Activated CD4-positive, alpha-beta T cell treated with anti-CD3 and anti-CD28 coated beads, Interleukin-2, amount 50 U/mL, for 1 hour (primary cell): Measurements from ENCODE around the gene FAM53C.
"Not testable (repeated sequence)": the region's sequence is repeated elsewhere in the genome, so short reads cannot be mapped to it uniquely, and the experiment has no call there.

ENCODE experiments used
- DNase-seq: peaks from one replicate; pipeline ENCODE4 v3.0.0-alpha.2; 2020

Gene FAM53C

GRCh38 chr5:138351517-138351916 lies 13.5 kb downstream of the FAM53C start:
- DNase-seq, result no peak

- DNase-seq, result peak; percentile 89
These were observed 14.1 kb downstream of the FAM53C start, which contains the start of gene KDM3B for GRCh38 chr5:138352071-138352721. Gene KDM3B, plus strand, starts transcription at chr5:138352685. Its CDS starts 111 bp downstream, at chr5:138352796.

- peak; percentile 73 for DNase-seq
These were observed 14.9 kb downstream of the FAM53C start for GRCh38 chr5:138352722-138353559.

- DNase-seq, result peak; percentile 20
These were observed 15.6 kb downstream of the FAM53C start for GRCh38 chr5:138353560-138354080.

- DNase-seq, result no peak
These were observed 16.3 kb downstream of the FAM53C start for GRCh38 chr5:138354387-138354786.

GRCh38 chr5:138354926-138355378 lies 16.9 kb downstream of the FAM53C start:
- peak; percentile 40 for DNase-seq

- DNase-seq, result no peak
These were observed 21.6 kb downstream of the FAM53C start for GRCh38 chr5:138359621-138360020.

- no peak for DNase-seq
These were observed 22.9 kb downstream of the FAM53C start for GRCh38 chr5:138360941-138361452.

- DNase-seq, result no peak
These were observed 26.5 kb downstream of the FAM53C start for GRCh38 chr5:138364576-138364975.

GRCh38 chr5:138366632-138367382 lies 28.7 kb downstream of the FAM53C start:
- DNase-seq, result no peak

GRCh38 chr5:138369261-138369660 lies 31.2 kb downstream of the FAM53C start:
- no peak for DNase-seq

GRCh38 chr5:138369706-138370105 lies 31.6 kb downstream of the FAM53C start:
- no peak for DNase-seq

- DNase-seq, result no peak
These were observed 32.5 kb downstream of the FAM53C start for GRCh38 chr5:138370537-138370936.

GRCh38 chr5:138371454-138371853 lies 33.4 kb downstream of the FAM53C start:
- DNase-seq, result no peak

GRCh38 chr5:138372225-138372624 lies 34.2 kb downstream of the FAM53C start:
- DNase-seq, result no peak

GRCh38 chr5:138372653-138373052 lies 34.6 kb downstream of the FAM53C start:
- no peak for DNase-seq

GRCh38 chr5:138382347-138382746 lies 44.3 kb downstream of the FAM53C start:
- DNase-seq, result no peak

- no peak for DNase-seq
These were observed 47.6 kb downstream of the FAM53C start for GRCh38 chr5:138385660-138386059.

GRCh38 chr5:138386290-138386689 lies 48.2 kb downstream of the FAM53C start:
- DNase-seq, result no peak

- no peak for DNase-seq
These were observed 51.3 kb downstream of the FAM53C start for GRCh38 chr5:138389332-138389731.

- DNase-seq, result not testable (repeated sequence)
These were observed 51.8 kb downstream of the FAM53C start for GRCh38 chr5:138389911-138390310.

- DNase-seq, result no peak
These were observed 53.9 kb downstream of the FAM53C start for GRCh38 chr5:138391859-138392386.
